ENCODE data around the gene BOC. TPM values are rescaled to one million over a fixed set of nuclear protein-coding genes. Genes with fewer than 3 reads are reported as not detected.

The BOC gene
- total RNA-seq, 1 experiment from 2014 or later, result 3.5 TPM

DNA sequence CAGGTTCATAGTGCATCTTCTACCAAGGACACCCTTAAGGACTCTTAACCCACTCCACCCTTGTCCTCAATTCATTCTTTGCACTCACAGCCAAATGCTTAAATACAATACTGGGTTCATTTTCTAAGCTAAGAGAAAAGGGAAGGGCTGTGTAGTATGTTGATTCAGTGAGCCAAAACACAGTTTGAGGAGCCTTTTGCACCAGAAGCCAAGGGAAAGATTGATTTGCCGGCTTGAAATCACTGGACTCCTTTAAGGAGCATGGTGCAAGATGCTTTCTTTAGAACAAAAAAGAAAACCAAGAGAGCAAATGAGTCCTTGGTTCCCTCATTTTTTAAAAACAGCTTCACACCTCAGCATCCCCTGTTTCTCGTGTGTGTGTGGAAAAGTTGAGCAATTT lies 47.8 kb downstream of the BOC start:
- Histone ChIP-seq H2BK5ac (ENCODE audit: insufficient read length, low read length) (no peak overlapping the region), H3K4me1 (ENCODE audit: insufficient read depth, low read length) (peaks cover 3% of the 10 kb centered on the region; the same call in 1 of the 2 replicates), H3K79me1 (ENCODE audit: insufficient read depth, low read depth, low read length, poor library complexity, severe bottlenecking) (no peaks in the 10 kb centered on the region), H2AK5ac (ENCODE audit: insufficient read length, low read length) (no peak overlapping the region), H4K20me1 (ENCODE audit: control insufficient read depth, insufficient read depth, insufficient read length) (no peaks in the 10 kb centered on the region), H3K18ac (ENCODE audit: insufficient read length, low read depth, low read length) (no peak overlapping the region), H4K5ac (ENCODE audit: insufficient read length, low read depth, low read length) (no peak overlapping the region), H4K8ac (replicated peaks; ENCODE audit: insufficient read length, low read depth, low read length) (no peak overlapping the region), H3K27me3 (ENCODE audit: insufficient read depth, low read length) (no peaks in the 10 kb centered on the region), H2BK20ac (ENCODE audit: low read depth, low read length, poor library complexity, severe bottlenecking) (no peak overlapping the region), H4K91ac (ENCODE audit: insufficient read length, low read depth, low read length) (no peak overlapping the region), H3K23ac (ENCODE audit: insufficient read length, low read depth, low read length) (no peak overlapping the region), H3K14ac (ENCODE audit: insufficient read depth, low read length) (no peak overlapping the region), H2AFZ (ENCODE audit: low read length) (no peak overlapping the region), H3K79me2 (ENCODE audit: insufficient read depth, low read length) (no peaks in the 10 kb centered on the region), H3K9me3 (ENCODE audit: control insufficient read depth, low read depth, low read length) (no peaks in the 10 kb centered on the region), H3K9ac (ENCODE audit: extremely low read depth, insufficient read length, low read length) (no peak overlapping the region), H3K4me2 (ENCODE audit: insufficient read depth, insufficient read length, low read length) (no peak overlapping the region), H2BK120ac (ENCODE audit: low read depth, low read length, poor library complexity, severe bottlenecking) (no peak overlapping the region), H3K56ac (ENCODE audit: insufficient read length, low read depth, low read length) (no peak overlapping the region), H2BK15ac (ENCODE audit: low read depth, low read length) (no peak overlapping the region), H3K27ac (ENCODE audit: insufficient read length, low read depth, low read length) (no peak overlapping the region), H3T11ph (ENCODE audit: low read length) (no peak overlapping the region), H3K4ac (ENCODE audit: low read depth, low read length) (no peak overlapping the region), H3K23me2 (ENCODE audit: insufficient read length, low read depth, low read length, poor library complexity, severe bottlenecking) (no peaks in the 10 kb centered on the region), H2BK12ac (ENCODE audit: insufficient read length, low read depth, low read length) (no peak overlapping the region)
- Mint-ChIP-seq H3K27ac (no peak overlapping the region; a peak in 1 of 7 replicates), H3K36me3 (ENCODE audit: insufficient read depth in 1 of 3, low read depth in 3 of 3) (peaks cover 0 to 21% (median 2%) of the 10 kb centered on the region in 3 experiments; a peak in 4 of 7 replicates), H3K4me1 (peaks cover 36 to 53% of the 10 kb centered on the region in 2 experiments), H3K9me3 (no peaks in the 10 kb centered on the region), H3K27me3 (ENCODE audit: low read depth) (no peaks in the 10 kb centered on the region), H3K4me3 (no peak overlapping the region)
- no peak for DNase-seq
- TF ChIP-seq, protein P1, sequence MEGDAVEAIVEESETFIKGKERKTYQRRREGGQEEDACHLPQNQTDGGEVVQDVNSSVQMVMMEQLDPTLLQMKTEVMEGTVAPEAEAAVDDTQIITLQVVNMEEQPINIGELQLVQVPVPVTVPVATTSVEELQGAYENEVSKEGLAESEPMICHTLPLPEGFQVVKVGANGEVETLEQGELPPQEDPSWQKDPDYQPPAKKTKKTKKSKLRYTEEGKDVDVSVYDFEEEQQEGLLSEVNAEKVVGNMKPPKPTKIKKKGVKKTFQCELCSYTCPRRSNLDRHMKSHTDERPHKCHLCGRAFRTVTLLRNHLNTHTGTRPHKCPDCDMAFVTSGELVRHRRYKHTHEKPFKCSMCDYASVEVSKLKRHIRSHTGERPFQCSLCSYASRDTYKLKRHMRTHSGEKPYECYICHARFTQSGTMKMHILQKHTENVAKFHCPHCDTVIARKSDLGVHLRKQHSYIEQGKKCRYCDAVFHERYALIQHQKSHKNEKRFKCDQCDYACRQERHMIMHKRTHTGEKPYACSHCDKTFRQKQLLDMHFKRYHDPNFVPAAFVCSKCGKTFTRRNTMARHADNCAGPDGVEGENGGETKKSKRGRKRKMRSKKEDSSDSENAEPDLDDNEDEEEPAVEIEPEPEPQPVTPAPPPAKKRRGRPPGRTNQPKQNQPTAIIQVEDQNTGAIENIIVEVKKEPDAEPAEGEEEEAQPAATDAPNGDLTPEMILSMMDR (conservative IDR thresholded peaks at IDR 0.05), result no peak
- no CpG with 5 or more reads among the region's 2 CpGs for WGBS (ENCODE audit: extremely low coverage, insufficient read length, low lambda C conversion rate)
